ENCODE measurements around the gene UNC50.
"Not testable (repeated sequence)": the region's sequence is repeated elsewhere in the genome, so short reads cannot be mapped to it uniquely, and the experiment has no call there.

The UNC50 gene

GRCh38 chr2:98615481-98615880 lies 7.1 kb downstream of the UNC50 start:
- no peak for DNase-seq

DNA sequence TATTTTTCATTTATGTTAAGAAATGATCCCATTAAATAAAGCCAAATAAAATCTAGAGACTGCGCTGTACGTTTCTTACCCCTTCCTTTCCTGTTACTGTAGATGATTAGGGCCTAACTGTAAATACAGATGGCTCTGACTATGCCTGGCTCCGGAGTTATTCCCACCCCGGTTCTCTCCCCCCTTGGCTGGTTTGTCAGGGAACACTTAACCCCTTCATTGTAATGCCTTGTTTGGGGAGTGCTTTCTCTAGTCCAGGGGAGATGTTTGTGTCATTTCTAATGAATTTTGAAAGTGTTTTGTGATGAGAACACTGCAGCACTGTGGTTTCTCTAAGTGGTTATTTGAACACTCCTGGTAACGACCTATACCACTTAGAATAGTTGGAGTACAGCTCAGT lies 8.8 kb downstream of the UNC50 start:
- no peak for DNase-seq

DNA sequence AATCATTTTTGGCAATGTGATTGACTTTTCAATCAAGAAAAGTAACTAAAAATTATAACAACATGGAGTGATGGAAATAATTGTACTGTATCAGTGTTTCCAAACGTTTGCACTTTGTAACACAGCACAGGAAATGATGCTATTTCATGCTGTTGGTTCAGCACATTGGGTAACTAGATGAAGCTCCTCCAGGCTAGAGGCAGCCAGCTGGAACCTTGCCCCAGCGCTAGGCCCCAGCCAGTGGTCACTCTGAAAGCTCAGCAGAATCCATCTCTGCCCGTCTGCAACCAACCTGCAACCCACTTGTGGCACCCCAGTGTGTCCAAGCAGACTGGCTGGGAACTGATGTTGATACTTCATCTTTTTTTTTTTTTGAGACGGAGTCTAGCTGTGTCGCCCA lies 15.3 kb downstream of the UNC50 start:
- no peak for DNase-seq

- DNase-seq = no peak
Observed at GRCh38 chr2:98632351-98632750, 24.0 kb downstream of the UNC50 start.

DNA sequence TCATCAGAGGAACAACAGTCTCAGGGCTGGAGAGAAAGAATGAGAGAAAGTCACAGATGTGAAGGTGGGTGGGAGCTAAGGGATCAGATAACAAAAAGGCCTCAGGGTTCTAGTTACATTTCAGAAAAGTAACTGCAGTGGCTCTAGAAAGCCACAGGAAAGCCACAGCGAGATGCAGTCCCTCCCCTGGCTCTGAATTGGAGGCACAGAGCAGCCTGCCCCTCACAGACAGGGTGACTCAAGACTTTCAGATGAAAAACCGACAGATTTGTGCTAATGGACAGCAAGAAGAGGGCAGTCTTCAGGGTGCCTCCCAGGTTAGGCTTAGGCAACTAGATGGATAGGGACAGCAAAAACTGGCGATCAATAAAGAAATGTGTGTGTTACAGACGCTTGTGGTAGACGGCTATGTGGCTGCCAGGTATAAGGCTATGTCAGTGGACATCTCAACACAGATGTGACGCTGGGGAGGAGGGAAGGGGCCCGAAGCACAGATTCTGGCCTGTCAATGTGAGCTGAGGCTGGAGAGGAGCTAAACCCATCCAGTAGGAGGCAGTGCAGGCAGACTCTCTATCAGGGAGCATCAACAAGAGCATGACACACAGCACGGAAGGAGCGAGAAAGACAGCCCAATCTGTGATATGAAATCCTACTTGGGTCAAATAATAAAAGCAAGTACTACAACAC lies 26.2 kb downstream of the UNC50 start:
- peak; percentile 44 to 59 for DNase-seq

- DNase-seq = peak; percentile 33
Observed at GRCh38 chr2:98637401-98638147, 29.2 kb downstream of the UNC50 start.

DNA sequence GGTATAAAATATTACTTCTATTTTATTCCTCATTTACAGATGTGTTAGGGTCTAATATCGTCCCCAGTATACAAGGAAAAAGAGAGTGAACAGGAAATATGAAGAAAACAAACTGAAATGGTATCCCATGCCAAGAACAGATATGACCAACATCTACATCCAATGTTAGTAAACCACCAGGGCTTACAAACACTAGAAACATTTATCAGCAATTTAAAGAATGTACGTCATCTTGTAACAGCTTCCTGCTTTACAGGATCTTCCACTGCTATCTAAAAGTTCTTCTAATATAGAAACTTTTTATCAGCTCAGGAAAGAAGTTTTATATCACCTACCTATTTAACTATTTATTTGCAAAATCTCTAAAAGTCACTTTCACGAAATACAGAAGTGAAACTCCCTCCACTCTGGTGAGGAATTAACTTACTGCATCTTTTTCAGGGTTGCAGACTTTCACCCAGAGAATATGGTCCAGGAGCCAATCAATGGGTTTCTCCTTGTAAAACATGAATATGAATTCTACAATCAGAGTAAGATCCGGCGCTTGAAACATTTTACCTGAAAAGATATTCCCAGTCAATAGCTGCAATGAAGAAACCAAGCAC lies 35.2 kb downstream of the UNC50 start:
- no peak for DNase-seq

GRCh38 chr2:98647636-98648035 lies 39.2 kb downstream of the UNC50 start:
- no peak for DNase-seq

GRCh38 chr2:98648451-98648850 lies 40.1 kb downstream of the UNC50 start:
- no peak for DNase-seq

- peak; percentile 74 to 87 for DNase-seq
Observed at GRCh38 chr2:98649135-98649991, 41.0 kb downstream of the UNC50 start.

DNA sequence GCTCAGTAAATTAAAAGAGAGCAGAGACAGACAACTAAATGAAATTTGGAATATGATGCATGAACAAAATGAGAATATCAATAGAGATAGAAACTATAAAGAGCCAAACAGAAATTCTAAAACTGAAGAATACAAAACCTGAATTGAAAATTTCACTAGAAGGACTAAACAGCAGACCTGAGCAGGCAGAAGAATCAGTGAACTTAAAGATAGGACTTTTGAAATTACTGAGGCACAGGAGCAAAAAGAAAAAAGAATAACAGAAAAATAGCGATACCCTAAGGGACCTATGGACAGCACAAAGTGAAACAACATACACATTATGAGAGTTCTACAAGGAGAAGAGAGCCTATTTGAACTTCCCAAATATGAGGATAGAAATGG lies 41.6 kb downstream of the UNC50 start:
- no peak for DNase-seq

- DNase-seq = no peak
Observed at GRCh38 chr2:98650998-98651397, 42.6 kb downstream of the UNC50 start.

GRCh38 chr2:98654699-98655495 lies 46.5 kb downstream of the UNC50 start:
- DNase-seq = no peak

DNA sequence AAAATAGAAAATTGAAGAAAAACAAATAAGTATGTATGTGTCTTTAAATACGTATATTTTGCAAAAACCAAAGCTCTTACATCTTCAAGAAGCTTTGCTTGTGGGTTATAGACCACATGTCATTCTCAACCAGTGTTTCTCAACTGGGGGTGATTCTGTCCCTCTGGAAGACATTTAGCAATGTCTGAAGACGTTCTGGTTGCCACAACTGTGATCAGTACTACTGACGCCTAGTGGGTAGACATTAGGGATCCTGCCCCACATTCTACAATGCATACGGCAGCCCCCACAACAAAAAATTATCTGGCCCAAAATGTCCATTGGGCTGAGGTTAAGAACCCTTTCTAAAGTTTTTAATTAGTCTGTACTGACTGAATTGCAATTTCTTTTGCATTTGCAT lies 48.4 kb downstream of the UNC50 start:
- DNase-seq = no peak

DNA sequence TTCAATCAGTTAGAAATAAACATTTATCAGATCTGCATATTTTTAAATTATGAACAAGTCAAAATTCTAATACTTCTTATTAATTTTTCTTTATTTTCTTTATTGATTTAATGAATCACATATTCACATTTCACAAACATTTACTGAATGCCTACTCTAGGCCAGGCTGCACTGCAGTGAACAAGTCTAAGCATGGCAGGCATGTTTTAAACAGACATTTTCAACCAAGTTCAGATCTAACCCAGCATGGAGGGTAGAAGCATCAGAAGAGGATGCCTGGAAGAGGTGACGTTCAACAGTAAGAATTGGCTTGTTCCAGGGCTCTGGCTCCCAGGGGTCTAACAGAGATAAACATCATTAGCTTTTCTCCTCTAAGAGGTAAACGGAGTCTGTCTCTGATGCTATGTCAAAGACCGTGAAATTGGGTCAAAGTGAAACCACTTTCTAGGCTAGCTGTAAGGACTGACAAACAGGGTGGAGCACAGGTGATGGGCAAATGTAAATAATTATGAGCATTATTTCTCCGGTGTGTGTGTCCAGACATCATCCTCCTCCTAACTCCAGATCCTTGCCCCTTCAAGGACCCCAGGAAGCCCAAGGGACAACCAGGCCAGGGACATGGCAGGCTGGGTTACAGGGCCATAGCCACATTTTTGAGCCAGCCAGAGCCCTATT lies 50.6 kb downstream of the UNC50 start:
- peak; percentile 18 to 22 for DNase-seq

DNA sequence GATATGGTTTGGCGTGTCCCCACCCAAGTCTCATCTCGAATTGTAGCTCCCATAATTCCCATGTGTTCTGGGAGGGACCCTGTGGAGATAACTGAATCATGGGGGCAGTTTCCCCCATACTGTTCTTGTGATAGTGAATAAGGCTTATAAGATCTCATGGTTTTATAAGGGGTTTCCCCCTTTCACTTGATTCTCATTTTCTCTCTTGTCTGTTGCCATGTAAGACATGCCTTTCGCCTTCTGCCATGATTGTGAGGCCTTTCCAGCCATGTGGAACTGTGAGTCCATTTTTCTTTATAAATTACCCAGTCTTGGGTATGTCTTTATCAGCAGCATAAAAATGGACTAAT lies 51.1 kb downstream of the UNC50 start:
- not testable (repeated sequence) for DNase-seq

DNA sequence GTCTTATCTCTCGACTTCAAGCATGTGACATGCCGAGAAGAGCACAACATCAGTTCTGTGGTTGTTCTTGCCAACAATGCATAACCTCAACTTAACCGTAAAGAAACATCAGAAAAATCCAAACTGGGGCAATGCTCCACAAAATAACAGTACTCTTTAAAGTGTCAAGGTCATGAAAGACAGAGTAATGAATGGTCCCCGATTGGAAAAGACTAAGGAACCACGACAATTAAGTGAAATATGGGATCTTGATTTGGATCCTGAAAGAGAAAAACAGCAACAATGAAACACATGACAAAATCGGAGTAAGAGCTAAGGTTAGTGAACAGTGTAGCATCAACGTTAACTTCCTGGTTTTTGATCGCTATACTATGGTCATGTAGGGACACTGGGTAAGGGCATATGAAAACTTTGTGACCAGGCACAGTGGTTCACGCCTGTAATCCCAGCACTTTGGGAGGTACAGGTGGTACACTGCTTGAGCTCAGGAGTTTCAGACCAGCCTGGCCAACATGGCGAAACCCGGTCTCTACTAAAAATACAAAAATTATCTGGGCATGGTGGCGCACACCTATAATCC lies 55.2 kb downstream of the UNC50 start:
- DNase-seq = peak in 1 of 2 donors; percentile 4

- peak; percentile 45 to 55 for DNase-seq
Observed at GRCh38 chr2:98664323-98664722, 55.9 kb downstream of the UNC50 start.

- no peak for DNase-seq
Observed at GRCh38 chr2:98665677-98666076, 57.3 kb downstream of the UNC50 start.

Data from activated CD4-positive, alpha-beta T cell treated with anti-CD3 and anti-CD28 coated beads for 4 hours (primary cell).